GM19455 (cell line): Measurements from ENCODE around the gene ADD1.
"Not testable (repeated sequence)": the region's sequence is repeated elsewhere in the genome, so short reads cannot be mapped to it uniquely, and the experiment has no call there.

ENCODE experiments used
- ATAC-seq: cut with Tn5 transposase; IDR thresholded peaks from one replicate; pipeline ENCODE4 v1.9.1; 2021; ENCODE audit not compliant: unreplicated experiment

Gene ADD1

DNA sequence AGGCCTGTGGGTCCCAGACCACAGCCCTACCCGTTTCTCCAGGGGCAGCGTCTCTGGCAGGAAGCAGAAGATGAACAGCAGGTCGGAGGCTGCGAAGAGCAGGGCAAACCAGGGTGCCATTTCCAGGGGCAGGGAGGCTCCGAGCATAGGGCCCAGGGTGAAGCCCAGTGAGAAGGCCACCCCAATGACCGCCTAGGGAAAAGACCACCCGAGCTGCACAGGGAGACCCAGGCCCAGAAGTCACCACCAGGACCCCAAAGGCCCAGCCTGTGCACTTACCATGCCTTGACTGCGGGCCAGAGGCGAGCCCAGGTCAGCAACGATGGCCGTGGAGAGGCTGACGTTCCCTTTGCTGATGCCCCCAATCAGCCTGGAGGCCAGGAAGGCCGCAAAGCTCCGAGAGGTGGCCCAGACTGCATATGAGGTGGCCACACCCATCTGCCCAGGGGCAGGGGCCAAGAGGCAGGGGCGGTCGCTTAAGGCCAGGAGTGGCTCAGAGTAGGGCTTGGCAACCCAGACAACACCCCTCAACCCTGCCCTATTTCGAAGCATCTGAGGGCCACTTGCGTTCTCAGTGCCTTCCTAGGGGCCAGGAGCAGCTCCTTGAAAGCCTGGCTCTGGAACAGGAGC lies 88.8 kb downstream of the ADD1 start:
- ATAC-seq, result no peak

DNA sequence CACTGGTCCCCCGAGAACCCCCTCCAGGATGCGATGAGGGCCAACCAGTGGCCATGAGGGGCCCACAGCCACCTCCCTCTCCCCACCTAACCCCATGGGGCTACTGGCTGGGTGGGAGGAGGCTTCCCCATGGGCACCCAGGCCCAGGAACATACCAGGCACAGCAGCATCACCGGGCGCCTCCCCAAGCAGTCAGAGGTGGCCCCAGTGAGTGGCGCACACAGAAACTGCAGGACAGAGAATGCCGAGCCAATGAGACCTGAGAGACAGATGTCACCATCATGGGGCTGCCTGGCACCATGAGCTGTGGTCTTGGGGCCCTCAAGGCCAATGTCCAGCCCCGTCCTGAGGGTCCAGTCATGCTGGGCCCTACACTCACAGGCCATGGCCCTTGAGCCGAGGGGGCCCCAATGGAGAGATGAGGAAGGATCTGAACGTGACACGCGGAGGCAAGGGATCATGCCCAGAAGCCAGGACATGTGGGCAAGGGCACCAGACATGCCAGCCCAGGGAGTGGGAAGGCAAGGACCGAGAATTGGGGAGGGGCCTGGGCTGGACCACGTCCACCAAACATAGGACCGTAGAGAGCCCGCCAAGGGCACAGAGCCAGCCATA lies 89.4 kb downstream of the ADD1 start:
- ATAC-seq, result no peak

DNA sequence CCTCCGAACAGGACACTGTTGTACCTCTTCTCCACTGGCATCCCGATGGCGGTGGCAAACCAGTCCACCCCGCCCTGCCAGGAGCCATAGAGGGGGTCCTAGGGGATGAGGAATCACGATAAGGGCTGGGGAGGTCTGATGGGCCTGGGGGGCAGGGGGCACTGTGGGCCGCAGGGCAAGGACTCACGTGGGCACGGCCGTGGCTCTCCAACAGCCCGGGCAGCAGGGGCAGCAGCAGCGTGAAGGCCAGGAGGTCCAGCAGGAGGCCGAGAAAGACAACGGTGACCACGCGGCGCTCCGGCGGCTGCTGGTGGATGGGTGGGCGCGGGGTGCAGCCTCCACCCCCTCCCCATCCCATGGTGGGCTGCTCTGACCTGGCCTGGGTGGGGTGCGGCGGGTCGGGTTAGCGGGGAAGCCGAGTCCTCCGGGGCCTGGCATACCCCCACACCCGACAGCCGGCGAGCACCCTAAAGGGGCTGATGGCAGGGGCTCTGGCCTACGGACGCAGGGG lies 90.0 kb downstream of the ADD1 start:
- ATAC-seq, result no peak

DNA sequence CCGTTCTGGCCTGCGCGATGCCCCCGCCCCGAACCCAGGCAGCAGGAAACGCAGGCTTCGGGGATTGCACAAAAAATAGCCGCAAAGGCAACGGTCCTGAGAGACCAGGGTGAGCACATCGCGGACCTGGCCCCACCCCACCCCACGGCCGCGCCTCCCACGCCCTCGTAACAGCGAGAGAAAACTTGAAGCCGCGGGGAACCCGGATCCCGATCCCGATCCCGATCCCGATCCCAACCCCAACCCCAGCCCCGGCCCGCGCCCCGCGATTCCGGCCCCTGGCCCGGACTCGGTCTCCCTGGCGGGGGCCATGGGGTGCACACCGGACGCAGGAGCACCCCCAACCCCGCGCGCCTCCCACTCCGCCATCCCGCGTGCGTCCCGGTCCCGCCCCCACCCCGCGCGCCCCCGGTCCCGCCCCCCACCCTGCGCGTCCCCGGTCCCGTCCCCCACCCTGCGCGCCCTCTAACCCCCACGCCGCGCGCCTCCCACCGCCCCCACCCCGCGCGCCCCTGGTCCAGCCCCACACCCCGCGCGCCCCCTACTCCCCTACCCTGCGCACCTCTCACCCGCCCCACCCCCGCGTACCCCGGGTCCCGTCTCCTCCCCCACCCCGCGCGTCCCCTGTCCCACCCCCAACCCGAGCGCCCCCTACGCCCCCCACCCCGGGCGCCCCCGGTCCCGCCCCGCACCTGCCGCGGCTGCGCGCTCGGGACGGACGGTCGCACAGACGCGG lies 90.6 kb downstream of the ADD1 start:
- ATAC-seq, result no peak

DNA sequence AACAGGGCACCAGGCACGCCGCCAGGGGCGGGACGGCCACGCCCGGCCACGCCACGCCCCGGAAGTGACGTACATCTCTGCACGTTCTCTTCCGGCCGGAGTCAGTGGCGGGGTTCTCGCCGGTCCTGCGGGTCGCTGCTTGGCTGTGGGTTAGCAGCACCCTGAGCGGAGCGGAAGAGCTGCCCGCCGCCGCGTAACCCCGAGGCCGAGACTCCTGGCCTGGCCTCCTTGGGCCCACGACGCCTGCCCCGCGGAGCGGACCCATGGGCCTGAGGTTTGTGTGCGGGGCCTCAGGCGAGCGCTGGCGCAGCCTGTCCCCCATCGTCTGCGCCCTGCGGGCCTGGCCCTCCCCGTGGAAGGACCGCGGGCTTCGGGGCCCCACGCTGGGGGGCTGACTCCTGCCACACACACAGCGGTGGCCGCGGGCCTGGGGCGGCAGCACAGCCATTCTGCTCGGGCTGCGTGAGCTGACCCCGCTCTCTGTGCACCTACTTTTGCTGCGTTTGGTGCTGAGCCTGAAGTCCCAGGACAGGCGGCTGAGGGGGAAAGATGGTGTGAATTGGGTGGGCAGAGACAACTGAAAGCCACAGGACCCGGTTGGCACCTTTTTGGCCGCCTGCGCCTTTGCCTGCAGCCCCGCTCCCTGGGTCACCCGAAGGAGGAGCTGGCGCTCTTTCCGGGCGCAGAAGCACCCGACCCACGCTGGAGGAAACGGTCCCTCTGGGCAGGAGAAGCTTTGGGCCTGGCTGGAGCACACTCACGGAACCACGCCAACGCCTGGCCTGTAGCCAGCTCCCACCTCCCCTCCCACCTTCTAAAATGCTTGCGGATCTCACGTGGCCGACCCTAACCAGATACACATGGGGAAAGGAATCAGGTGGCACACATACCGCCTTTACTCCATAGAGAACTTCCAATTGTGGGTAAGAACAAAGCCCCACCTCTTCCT lies 91.4 kb downstream of the ADD1 start:
- peak; percentile 33 for ATAC-seq

DNA sequence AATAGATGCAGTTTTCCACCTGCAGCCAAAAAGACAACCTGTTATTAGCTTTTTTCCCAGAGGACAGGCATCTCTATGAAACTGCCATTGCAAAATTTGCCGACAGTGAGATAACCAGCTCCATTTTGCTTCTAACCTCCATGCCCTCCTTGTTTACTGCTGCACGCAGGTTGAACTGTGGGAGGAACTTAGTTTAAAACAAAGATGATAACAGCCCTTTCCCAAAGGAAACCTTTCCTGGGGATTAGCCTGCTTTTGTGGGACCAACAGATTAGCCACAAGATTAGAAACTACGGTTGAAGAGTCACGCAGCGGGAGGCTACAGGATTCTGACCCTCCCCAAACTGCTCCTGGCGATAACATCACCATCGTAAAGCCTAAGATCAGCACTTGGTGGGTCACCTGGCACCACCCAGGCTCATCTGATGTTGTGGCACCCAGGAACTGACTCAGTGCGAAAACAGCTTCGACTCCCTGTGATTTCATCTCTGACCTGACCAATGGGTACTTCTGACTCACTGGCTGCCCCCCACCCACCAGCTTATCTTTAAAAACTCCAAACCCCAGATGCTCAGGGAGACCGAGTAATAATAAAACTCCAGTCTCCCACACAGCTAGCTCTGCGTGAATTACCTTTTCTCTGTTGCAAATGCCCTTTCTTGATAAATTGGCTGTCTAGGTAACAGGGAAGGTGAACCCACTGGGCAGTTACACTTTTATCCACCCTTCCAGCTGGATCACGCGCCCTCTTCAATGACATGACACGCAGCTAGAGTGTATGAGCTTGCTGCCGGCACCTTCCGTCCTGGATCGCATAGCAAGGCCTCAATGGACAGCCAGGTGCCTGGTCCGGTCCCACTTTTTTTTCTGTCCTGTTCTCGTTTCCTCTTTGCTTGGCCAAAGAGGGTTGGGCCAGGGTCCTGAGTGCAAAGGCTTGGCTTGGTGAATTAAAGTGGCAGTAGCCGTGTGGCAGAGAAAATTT lies 92.4 kb downstream of the ADD1 start:
- ATAC-seq, result no peak

DNA sequence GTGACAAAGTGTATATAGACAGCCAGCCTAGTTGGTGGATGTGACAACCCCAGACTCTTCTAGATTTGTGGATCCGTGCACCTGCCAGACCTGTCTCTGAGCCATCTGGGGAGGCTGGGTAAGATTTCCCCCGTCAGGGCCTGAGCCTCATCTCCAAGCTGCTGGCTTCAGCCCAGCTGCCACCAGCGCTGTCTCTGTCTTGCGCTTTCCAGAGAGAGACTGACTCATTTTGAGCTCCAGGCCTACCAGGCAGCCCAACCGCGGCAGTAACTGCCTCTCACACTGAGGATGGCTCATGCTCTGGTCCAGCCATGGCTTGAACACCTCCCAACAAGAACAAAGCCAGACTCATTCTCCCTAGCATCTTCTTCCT lies 93.1 kb downstream of the ADD1 start:
- no peak for ATAC-seq

DNA sequence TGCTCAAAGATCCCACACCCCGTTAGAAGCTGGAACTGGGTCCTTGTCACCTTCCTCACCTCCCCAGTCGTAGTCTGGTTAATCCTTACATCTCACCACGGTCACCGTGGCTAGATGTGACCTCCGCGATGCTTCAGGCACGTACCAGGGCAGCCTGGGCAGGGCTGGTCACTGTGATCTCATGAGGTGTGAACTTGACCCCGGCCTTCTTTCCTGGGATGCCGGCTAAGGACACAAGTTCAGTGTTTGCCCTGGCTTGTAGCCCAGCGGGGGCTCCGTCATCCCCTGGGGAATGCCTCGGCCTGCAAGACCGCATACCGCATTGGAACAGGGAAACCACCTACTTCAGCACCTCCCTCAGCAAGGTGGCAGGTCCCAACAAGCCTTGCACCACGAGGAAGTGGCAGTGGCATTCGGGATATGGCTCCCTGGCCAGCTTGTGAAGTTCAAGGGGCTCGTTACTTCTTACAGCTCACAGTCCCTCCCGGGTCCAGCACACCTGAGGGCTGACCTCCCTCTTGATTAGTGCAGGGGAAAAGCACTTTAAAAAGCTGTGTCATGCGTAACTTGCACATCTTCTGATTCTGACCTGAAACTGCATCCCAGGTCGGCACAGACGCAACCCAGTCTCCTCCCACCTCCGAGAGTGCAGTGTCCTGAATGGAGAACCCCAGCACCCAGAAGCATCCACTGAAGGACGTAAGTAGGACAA lies 93.7 kb downstream of the ADD1 start:
- no peak for ATAC-seq

DNA sequence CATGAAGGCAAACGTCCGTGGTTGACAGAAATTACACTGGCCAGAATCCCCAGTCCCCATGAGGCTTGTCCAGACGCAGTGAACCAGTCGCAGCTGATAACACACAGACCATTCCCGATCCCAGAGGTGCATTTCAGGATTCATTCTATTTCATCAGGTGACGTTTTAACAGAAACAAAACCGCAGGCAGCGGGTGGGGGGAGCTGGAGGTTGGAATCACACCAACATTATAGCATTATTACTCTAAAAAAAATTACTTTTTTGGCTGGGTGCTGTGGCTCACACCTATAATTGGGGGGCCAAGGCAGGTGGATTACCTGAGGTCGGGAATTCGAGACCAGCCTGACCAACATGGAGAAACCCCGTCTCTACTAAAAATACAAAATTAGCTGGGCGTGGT lies 94.3 kb downstream of the ADD1 start:
- no peak for ATAC-seq

DNA sequence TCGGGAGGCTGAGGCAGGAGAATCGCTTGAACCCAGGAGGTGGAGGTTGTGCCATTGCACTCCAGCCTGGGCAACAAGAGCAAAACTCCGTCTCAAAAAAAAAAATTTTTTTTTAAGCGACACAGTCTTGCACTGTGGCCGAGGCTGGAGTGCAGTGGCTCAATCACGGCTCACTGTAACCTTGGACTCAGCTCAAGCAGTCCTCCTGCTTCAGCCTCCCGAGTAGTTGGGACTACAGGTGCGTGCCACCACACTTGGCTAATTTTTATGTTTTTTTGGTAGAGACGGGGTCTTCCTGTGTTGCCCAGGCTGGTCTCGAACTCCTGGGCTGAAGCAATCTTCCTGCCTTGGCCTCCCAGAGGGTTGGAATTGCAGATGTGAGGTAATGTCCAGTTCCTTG lies 94.8 kb downstream of the ADD1 start:
- ATAC-seq, result not testable (repeated sequence)

DNA sequence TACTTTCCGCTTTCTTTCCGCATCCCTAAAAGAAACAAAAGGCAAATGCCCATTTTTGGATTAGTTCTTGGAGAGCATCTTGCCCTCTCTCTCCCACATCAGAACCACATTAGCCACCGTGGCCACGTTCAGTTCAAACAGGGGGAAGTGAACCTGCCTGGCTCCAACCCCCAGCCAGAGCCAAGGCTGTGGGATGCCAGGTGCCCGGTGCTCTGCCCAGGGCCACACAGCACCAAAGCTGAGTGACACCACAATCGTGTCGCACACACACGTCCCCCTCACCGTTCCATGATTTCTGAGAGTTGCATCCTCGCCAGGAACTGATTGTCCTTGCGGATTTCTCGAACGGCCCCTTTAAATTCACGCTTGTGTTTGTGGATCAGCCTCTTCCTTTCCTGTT lies 95.3 kb downstream of the ADD1 start:
- no peak for ATAC-seq

DNA sequence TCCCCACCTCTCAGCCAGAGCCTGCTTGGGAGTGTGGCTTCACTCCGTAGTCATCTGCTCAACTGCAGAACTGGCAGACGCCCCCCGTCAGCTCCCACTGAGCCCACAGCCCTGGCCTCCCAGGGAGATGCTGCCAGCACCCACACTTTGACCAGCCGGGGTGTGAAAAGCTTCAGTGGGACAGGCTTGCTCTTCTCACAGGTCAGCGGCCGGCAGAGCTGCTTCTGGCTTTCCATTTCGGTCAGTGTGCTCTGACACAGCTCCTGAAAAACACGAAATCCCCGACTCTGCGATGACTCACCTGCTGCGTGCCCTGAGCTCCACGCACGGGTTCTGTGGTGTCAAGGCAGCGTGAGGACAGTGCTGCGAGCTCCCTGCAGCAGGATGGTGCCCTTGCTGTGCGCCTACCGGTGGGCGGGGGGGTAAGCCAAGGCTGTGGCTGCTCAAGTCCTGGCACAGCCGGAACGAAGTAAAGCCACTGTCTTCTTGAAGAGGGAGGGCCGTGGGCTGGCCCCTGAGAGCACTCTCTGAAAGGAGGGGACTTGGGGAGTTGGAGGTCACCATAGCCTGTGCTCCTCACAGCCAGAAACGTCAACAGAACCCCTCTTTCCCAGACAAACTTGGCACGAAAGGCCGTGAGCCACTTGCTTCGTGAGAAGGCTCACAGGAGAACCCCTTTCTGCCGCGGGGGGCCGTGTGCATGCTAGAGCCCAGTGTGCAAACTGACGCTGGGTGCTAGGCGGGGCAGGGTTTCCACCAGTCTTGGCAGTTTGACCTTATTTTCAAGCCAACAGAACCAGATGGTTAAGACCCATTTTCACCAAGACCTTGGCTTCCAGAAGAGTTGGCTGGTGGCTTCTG lies 96.0 kb downstream of the ADD1 start:
- ATAC-seq, result no peak

DNA sequence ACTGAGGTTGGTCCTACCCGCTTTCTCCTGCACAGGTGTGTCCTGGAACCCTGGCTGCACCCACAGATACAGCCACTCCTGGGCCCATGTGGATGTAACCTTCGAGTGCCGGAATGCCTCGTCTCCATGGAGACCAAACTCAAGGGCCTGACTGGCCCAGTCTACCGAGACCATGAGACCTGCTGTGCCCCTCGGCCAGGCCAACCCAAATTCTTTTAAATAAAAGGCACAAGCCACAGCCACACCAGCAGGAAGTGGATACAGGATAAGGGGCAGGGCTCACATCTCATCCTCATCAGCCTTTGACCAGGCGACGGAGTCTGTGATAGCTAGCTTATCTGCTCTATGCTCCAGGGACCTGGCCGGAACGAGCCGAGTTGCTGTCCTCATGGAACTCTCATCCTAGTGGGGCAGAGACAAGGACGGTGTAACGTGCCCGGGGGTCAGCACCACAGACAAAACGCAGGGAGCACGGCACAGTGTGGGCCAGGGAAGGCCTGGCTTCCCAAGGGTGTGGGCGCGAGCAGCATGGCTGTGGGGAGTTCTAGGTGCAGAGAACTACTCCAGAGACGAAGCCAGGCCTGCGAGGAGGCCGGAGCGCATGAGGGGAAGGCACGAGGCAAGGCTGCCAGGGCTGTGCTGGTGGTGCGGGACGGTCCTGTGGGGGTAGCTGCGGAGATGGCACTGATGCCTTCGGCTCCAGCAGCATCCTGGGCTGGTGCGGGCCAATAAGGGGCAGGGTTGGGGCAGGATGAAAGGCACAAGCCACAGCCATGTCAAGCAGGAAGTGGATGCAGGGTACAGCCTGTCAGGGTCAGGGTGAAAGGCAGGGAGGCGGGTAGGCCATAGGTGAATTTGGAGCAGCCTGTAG lies 96.9 kb downstream of the ADD1 start:
- no peak for ATAC-seq

DNA sequence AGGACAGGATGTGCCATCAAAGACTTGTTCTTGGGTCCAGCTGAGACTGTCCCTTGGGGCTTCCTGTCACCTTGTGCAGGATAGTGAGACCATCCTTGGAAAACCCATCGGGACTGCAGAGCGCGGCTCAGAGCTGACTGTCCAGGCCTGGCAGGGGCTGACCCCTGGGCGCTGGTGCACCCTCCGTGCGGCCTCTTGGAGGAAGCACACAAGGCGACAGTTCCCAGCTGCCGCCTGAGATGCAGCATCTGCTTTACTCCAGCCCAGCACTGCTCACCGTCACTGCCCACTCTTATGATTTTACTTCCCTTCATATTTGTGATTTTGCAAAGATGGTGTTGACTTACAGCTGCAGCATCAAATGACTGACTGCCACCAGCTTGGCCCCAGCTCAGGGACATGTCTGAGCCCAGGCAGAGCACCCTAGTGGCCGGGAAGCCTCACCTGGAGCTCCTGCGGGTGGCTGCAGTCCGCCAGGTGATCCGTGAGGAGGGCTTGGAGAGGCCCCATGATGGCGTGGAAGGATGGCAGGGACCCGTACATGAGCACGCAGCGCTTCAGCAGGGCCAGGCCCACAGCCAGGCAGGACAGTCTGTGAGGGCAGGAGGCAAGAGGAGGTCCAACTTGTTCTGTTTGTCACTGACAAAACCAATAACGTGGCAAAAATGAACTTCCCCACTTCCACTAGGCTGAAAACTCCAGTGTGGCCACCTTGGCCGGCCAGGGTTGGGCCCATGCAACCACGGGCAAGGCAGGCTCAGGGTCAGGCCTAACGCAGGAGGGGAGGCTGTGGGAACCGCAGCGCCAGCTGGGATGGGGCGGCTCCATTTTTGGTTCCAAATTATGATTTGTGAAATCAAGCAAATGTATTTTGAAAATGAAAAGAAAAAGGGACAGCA lies 97.7 kb downstream of the ADD1 start:
- ATAC-seq, result no peak

DNA sequence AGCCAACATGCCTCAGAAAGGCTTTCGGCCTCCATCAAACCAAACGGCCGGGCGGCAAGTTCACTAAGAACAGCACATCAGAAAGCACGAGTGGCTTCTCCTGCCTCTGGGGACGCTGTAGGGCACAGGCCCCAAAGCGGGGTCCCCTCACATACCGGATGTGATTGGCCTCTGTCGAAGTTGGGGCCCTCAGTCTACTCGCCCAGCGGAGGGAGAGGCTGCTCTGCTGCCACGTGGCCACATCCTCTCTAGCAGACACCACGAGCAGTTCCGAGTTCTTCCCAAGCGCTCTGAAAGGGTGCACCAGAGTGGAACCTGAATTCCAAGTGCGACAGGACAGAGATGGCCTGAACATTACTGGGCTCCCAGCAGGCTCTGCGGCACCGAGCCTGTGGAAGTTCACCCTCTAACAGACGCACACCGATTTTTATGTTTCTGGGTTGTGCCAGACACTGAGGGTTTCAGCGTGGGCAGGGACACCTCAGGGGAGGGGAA lies 98.4 kb downstream of the ADD1 start:
- no peak for ATAC-seq
